ENCODE measurements around the gene TUNAR.
"Not testable (repeated sequence)": the region's sequence is repeated elsewhere in the genome, so short reads cannot be mapped to it uniquely, and the experiment has no call there.

TUNAR gene

GRCh38 chr14:95915330-95915729 lies 38.7 kb downstream of the TUNAR start:
- DNase-seq (ENCODE audit: low read depth, low spot score): no peak

- no peak for DNase-seq (ENCODE audit: low read depth, low spot score)
These were observed 41.8 kb downstream of the TUNAR start for GRCh38 chr14:95918466-95918865.

GRCh38 chr14:95920769-95921438 lies 44.3 kb downstream of the TUNAR start:
- DNase-seq (ENCODE audit: low read depth, low spot score): no peak

- no peak for DNase-seq (ENCODE audit: low read depth, low spot score)
These were observed 45.4 kb downstream of the TUNAR start for GRCh38 chr14:95922080-95922479.

- DNase-seq (ENCODE audit: low read depth, low spot score): no peak
These were observed 52.1 kb downstream of the TUNAR start for GRCh38 chr14:95928751-95929150.

- no peak for DNase-seq (ENCODE audit: low read depth, low spot score)
These were observed 54.8 kb downstream of the TUNAR start for GRCh38 chr14:95931384-95931783.

GRCh38 chr14:95935228-95935822 lies 58.7 kb downstream of the TUNAR start:
- DNase-seq (ENCODE audit: low read depth, low spot score): no peak

- no peak for DNase-seq (ENCODE audit: low read depth, low spot score)
These were observed 59.4 kb downstream of the TUNAR start for GRCh38 chr14:95936041-95936440.

GRCh38 chr14:95939335-95939734 lies 62.7 kb downstream of the TUNAR start:
- no peak for DNase-seq (ENCODE audit: low read depth, low spot score)

GRCh38 chr14:95941897-95942296 lies 65.3 kb downstream of the TUNAR start:
- DNase-seq (ENCODE audit: low read depth, low spot score): no peak

- no peak for DNase-seq (ENCODE audit: low read depth, low spot score)
These were observed 67.1 kb downstream of the TUNAR start for GRCh38 chr14:95943699-95944098.

- DNase-seq (ENCODE audit: low read depth, low spot score): no peak
These were observed 67.8 kb downstream of the TUNAR start for GRCh38 chr14:95944462-95944861.

GRCh38 chr14:95946867-95947266 lies 70.2 kb downstream of the TUNAR start:
- no peak for DNase-seq (ENCODE audit: low read depth, low spot score)

- no peak for DNase-seq (ENCODE audit: low read depth, low spot score)
These were observed 71.9 kb downstream of the TUNAR start for GRCh38 chr14:95948558-95948981.

GRCh38 chr14:95951359-95951758 lies 74.7 kb downstream of the TUNAR start:
- no peak for DNase-seq (ENCODE audit: low read depth, low spot score)

- DNase-seq (ENCODE audit: low read depth, low spot score): no peak
These were observed 76.6 kb downstream of the TUNAR start for GRCh38 chr14:95953111-95953724.

GRCh38 chr14:95956601-95957460 lies 80.2 kb downstream of the TUNAR start:
- no peak for DNase-seq (ENCODE audit: low read depth, low spot score)

- DNase-seq (ENCODE audit: low read depth, low spot score): no peak
These were observed 81.5 kb downstream of the TUNAR start for GRCh38 chr14:95958105-95958504.

- no peak for DNase-seq (ENCODE audit: low read depth, low spot score)
These were observed 82.7 kb downstream of the TUNAR start for GRCh38 chr14:95959317-95959716.

GRCh38 chr14:95961481-95961880 lies 84.8 kb downstream of the TUNAR start:
- DNase-seq (ENCODE audit: low read depth, low spot score): no peak

GRCh38 chr14:95964901-95965300 lies 88.3 kb downstream of the TUNAR start:
- no peak for DNase-seq (ENCODE audit: low read depth, low spot score)

- DNase-seq (ENCODE audit: low read depth, low spot score): not testable (repeated sequence)
These were observed 91.4 kb downstream of the TUNAR start for GRCh38 chr14:95968048-95968447.
